HG03039 (cell line): ENCODE measurements around the gene MRPL34.

ENCODE experiments used
- ATAC-seq: cut with Tn5 transposase; IDR thresholded peaks from one replicate; pipeline ENCODE4 v1.9.1; 2021; ENCODE audit warnings: mild to moderate bottlenecking, moderate library complexity; ENCODE audit not compliant: unreplicated experiment

The MRPL34 gene

DNA sequence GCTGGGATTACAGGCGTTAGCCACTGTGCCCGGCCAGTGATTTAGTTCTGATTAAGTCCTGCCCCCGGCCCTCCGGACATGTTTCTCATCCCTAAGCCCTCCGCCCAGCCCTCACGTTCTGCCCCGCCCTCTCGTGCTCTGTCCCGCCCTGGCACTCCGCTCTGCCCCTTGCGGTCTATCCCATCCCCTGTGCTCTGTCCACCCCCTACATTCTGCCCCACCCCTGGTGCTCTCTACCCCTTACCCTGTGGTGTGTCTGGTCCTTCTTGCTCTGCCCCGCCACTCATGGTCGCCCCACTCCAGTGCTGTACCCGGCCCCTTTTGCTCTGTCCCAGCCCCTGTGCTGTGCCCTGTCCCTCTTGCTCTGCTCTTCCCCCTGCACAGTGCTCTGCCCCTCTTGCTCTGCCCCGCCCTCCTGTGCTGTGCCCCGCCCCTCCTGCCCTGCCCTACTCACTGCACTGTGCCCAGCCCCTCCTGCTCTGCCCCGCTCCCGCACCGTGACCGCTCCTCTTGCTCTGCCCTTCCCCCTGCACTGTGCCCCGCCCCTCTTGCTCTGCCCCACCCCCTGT, 34.7 kb downstream of the MRPL34 start:
- ATAC-seq = no peak

DNA sequence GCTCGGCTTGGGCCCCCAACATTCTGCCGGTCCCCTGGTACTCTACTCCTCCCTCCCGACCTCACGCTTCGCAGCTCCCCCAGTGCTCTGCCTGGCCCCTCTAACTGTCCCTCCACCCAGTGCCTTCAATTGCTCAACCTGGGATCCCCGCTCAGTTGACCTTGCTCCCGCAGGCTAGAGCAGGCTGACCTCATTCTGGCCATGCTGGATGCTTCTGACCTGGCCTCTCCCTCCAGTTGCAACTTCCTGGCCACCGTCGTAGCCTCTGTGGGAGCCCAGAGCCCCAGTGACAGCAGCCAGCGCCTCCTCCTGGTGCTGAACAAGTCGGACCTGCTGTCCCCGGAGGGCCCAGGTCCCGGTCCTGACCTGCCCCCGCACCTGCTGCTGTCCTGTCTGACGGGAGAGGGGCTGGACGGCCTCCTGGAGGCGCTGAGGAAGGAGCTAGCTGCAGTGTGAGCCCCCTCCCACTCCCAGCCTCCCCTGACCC, 35.2 kb downstream of the MRPL34 start:
- ATAC-seq = no peak

DNA sequence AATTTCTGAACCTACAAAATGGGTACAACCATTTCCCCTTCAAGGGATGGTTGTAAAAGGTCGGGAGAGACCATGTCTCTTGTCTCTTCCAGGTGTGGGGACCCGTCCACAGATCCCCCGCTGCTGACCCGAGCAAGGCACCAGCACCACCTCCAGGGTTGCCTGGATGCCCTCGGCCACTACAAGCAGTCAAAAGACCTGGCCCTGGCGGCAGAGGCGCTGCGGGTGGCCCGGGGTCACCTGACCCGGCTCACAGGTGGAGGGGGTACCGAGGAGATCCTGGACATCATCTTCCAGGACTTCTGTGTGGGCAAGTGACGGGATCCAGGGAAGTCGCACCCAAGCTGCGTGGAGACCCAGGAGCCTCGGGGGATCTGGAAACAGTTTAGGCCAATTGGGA, 35.7 kb downstream of the MRPL34 start:
- ATAC-seq = no peak

DNA sequence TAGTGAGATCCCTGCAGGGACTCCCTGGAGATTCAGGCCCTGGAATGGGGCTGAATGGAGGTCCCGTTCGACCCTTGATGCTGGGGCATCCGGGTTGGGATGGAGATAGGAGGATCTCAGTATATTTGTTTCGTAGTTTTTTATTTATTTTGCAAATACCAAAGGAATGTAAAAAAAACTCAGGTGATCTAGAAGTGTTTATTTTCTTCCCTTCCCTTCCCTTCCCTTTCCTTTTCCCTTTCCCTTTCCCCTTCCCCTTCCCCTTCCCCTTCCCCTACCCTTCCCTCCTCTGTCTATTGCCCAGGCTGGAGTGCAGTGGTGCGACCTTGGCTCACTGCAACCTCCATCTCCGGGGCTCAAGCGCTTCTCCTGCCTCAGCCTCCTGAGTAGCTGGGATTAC, 36.2 kb downstream of the MRPL34 start:
- ATAC-seq = no peak

DNA sequence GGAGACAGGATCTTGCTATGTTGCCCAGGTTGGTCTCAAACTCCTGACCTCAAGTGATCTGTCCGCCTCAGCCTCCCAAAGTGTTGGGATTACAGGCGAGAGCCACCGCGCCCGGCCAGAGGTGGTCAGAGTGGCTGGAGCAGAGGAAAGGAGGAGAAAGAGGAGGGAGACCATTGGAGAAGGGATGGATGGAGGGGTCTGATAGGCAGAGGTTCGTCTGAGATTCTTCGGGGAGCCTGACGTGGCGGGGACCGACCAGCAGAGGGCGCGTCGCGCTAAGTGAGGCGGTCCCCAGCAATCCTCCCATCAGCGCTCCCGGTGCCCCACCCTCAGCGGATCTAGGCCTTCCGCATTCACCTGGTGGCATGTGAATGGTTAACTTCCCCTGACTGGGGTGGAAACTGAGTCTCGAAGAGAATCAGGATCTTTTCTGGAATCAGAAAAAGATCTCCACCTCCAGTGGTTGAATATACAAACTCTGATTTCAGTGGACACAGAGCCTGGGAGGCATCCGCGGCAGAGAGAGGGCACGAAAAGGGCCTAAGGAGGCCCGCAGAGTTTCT, 40.5 kb downstream of the MRPL34 start:
- no peak for ATAC-seq

DNA sequence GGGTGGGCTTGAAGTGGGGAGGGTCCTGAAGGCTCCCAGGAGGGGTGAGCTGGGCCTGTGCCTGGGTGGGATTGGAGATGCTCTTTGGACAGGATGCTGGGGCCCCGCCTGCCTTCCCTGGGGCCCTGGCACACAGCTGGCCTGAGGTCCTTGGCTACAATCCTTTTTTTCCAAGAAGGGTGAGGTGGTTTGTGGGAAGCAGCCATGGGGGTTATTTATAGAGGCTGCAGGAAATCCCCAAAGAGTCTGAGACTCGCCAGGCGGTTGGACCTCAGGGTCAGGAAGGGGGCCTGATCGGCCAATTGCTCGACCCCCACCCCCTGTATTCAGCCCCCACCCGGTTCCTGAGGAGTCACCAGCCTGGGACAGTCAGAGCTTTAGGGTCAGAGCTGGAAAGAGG, 41.7 kb downstream of the MRPL34 start:
- no peak for ATAC-seq

DNA sequence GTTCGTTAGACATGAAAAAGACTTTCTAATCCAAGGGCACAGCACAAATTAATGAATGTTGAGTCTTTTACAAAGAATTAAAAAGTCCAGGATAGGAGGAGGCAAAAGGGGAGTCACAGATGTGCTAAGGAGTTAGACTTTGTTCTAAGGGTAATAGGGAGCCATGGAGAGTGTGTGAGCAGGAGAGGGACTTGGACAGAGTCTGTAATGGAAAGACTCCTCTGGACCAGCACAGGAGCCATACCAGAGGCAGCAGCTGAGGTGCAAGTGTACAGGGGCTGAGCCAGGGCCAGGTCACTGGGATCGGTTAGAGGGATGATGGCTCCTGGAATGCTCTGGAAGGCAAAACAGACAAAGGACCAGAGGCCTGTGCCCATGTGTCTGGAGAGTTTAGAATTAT, 42.2 kb downstream of the MRPL34 start:
- ATAC-seq = no peak

DNA sequence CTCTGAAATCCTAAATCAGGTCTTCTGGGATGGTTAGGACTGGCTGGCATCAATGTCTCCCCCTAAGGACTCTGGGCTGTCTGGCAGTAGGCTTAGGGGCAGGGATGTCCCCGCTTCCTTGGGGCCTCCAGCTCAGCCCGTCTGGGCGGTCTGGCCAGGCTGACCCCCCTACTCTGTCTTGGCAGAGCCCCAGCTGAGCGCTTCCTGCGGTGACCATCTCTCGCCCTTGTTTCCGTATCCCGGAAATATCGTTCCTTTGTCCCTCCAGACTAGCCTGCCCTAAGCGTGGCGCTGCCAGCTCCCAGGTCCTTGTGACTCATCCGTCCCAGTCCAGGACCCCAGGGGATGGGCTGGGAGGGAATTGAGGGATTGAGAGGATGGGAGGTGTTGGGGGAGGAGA, 43.0 kb downstream of the MRPL34 start:
- ATAC-seq = no peak

DNA sequence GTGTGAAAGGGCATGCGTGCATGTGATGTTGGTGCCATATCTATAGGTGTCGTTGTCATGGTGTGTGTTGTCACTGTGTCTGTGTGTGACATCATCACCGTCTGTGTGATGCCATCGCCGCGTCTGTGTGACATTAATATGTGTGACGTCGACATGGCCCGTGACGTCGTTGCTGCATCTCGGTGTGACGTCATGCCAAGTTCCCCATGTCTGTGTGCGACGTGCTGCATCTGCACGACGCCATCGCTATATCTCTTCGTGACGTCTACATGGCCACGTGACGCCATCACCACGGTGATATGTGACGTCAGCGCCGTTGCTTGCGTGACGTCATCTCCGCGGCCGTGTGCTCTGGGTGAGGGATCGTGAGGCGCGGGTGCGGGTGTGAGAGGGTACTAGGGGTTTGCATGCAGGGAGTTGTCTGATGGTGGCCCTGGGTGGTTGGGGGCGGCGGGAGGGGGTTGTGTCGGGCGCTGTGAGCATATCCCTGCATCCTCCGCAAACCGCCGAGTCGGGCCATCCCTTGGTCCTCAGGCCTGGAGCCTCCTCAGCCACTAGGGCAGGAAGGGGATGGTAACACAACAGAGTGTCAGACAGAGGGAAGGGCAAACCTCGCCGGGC, 46.3 kb downstream of the MRPL34 start:
- ATAC-seq = no peak

DNA sequence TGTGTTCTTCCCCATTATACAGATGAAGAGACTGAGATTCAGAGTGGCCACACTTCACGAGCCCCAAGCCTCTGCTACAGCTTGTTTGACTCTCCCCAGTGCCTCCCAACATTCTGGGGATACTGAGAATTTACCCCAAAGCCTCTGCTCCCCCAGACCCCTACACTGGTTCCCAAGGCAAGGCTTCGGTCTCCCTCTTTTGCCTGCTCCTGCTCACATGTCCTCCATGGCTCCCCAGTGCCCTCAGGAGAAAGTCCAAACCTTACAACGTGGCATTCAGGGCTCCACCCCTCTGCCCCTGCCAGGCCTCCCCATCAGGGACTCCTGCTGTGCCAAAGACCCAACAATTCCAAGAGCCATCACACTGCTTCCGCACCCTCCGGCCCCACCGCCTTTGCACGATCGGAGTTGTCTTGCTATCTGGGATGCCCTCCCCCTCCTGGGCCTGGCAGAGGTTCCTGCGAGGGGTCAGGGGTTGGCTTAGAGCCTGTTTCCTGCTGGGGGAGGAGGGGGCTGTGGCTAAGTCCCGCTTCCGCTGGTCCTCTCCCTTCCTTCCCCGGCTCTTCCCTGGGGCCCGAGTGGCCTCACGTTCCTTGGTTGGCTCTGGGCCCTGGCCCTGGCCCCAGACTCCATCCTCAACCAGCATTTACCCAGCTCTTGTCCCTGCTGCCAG, 47.1 kb downstream of the MRPL34 start:
- ATAC-seq = no peak

DNA sequence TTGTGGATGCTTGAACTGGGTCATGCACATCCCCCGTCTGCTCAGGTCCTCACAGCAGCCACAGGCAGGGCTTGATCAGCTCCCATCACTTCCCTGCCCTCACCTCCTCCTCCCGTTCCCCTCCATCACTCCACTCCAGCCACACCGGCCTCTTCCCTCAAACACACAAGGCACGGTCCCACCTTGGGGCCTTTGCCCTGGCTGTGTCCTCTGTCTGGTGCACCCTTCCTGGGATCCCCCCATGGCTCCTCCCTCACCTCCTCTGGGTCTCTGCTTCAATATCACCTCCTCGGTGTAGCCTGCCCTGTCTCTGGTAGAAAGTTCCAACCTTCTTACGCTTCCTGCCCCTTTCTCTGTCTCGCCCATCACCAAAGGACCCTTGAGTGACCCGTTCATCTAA, 47.7 kb downstream of the MRPL34 start:
- ATAC-seq = no peak
